ENCODE results near the gene ADAM17. TPM values are rescaled to one million over a fixed set of nuclear protein-coding genes. Genes with fewer than 3 reads are reported as not detected.

Gene ADAM17
- total and polyA plus RNA-seq, 2 of the 8 experiments (the other 6 are each of a cell fraction or from before 2014, with no cell fraction given), result 6.5 to 23.5 TPM

DNA sequence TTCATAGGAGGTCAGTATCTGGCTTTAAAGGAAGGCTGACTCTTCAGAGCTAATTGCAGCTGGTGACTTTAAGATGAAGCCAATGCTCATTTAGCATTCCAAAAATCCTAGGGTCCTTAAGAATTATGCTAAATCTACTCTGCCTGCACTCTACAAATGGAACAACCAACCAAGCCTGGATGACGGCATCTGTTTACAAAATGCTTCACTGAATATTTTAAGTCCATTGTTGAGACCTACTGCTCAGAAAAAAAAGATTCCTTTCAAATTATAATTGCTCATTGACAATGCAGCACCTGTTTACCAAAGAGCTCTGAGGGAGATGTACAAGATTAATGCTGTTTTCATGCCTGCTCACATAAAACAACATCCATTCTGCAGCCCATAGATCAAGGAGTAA is 43.8 kb upstream of the ADAM17 start:
- H3K23me2 ChIP-seq (ENCODE audit: low read depth, low read length), result no peaks in the 10 kb centered on the region
- H3K27me3 ChIP-seq (replicated peaks in 1 of 4; ENCODE audit: control insufficient read depth in 3 of 4, extremely low read depth in 1 of 4, insufficient read depth in 3 of 4, low read length in 3 of 4), result no peaks in the 10 kb centered on the region
- no peak overlapping the region for H4K8ac ChIP-seq (ENCODE audit: extremely low read depth, insufficient read depth, low read length)
- H3K14ac ChIP-seq (ENCODE audit: insufficient read length), result no peak overlapping the region
- peaks cover 0 to 34% (median 17%) of the 10 kb centered on the region in 4 experiments; a peak in 5 of 8 replicates for H3K36me3 ChIP-seq (ENCODE audit: control insufficient read depth in 2 of 4, insufficient read depth in 4 of 4, low read length in 3 of 4)
- POLR2A ChIA-PET (ENCODE audit: partially characterized antibody), result interaction anchor here (0.9 to 2.0 kb wide), 3 partner anchors 10 to 43 kb away, joined by 3 to 11 read pairs (median 4); partner anchors contain the start of genes ADAM17 and YWHAQ
- H3K4me3 ChIP-seq (ENCODE audit: extremely low read depth in 1 of 4, insufficient read depth in 2 of 4, low read depth in 3 of 4, low read length in 4 of 4), result no peak overlapping the region
- H2BK120ac ChIP-seq (replicated peaks; ENCODE audit: low read depth, low read length), result no peak overlapping the region
- peaks cover 3 to 5% of the 10 kb centered on the region in 2 experiments for H4K20me1 ChIP-seq (replicated peaks in 1 of 2; ENCODE audit: control insufficient read depth in 1 of 2, insufficient read depth in 2 of 2, low read length in 2 of 2)
- 81% methylated on average over 1 of the region's 1 CpG; no CpG with 5 or more reads in 1 of the 2 experiments for WGBS, 2 experiments (ENCODE audit: extremely low coverage in 1 of 2, insufficient coverage in 1 of 2, insufficient read length in 1 of 2, insufficient replicate concordance in 2 of 2, low coverage in 1 of 2, low lambda C conversion rate in 2 of 2, missing lambda C conversion rate in 1 of 2)
- peaks cover 19 to 98% of the 10 kb centered on the region in 2 experiments for H3K79me2 ChIP-seq (ENCODE audit: control insufficient read depth in 1 of 2, insufficient read depth in 2 of 2, low read length in 2 of 2)
- no peak overlapping the region for H2BK15ac ChIP-seq (ENCODE audit: low read length)
- DNase-seq (ENCODE audit: low read depth in 1 of 2, low spot score in 2 of 2), result no peak
- H3K23ac ChIP-seq (ENCODE audit: insufficient read length), result no peak overlapping the region
- no peak overlapping the region for H3K4me2 ChIP-seq (ENCODE audit: insufficient read depth in 1 of 2, low read depth in 2 of 2, low read length in 2 of 2)
- no peak overlapping the region for H3K9ac ChIP-seq (replicated peaks in 1 of 4; ENCODE audit: extremely low read depth in 1 of 4, low read depth in 3 of 4, low read length in 3 of 4)
- no peak overlapping the region for H2AK5ac ChIP-seq (ENCODE audit: low read depth, low read length)
- H2AFZ ChIP-seq (ENCODE audit: low read length), result no peak overlapping the region
- no peak overlapping the region for H4K5ac ChIP-seq (ENCODE audit: insufficient read length, low read depth, low read length)
- CTCF ChIA-PET (ENCODE audit: partially characterized antibody), result interaction anchor here (0.6 kb wide), 1 partner anchor 430 kb away, joined by 3 read pairs; no protein-coding TSS in a partner anchor
- peaks cover 0 to 3% (median 0%) of the 10 kb centered on the region in 4 experiments; a peak in 1 of 7 replicates for H3K4me1 ChIP-seq (replicated peaks in 1 of 4; ENCODE audit: control insufficient read depth in 3 of 4, insufficient read depth in 4 of 4, low read length in 3 of 4)
- TF ChIP-seq CTBP2 (IDR thresholded peaks at IDR 0.05; ENCODE audit: borderline replicate concordance, insufficient read depth, insufficient read length, low read length) (no peak), JUND (IDR thresholded peaks at IDR 0.05; ENCODE audit: low read length) (no peak), TAF7 (optimal IDR thresholded peaks at IDR 0.05; ENCODE audit: borderline replicate concordance, low read depth, low read length) (no peak)
- TF ChIP-seq, protein P1, sequence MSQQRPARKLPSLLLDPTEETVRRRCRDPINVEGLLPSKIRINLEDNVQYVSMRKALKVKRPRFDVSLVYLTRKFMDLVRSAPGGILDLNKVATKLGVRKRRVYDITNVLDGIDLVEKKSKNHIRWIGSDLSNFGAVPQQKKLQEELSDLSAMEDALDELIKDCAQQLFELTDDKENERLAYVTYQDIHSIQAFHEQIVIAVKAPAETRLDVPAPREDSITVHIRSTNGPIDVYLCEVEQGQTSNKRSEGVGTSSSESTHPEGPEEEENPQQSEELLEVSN (IDR thresholded peaks at IDR 0.05), result no peak
- no peak overlapping the region for H4K91ac ChIP-seq (replicated peaks; ENCODE audit: insufficient read length, low read length)
- no peak overlapping the region for H2BK20ac ChIP-seq (ENCODE audit: low read length)
- FAIRE-seq, result no peak
- no peak overlapping the region for H2BK12ac ChIP-seq (ENCODE audit: low read depth, low read length)
- peaks cover 7% of the 10 kb centered on the region in 2 experiments; a peak in 3 of 4 replicates for H3K9me3 ChIP-seq (ENCODE audit: insufficient read depth in 2 of 2, low read depth in 1 of 2, low read length in 1 of 2)
- H3K56ac ChIP-seq (replicated peaks; ENCODE audit: insufficient read length, low read depth, low read length), result no peak overlapping the region
- H3K27ac ChIP-seq (ENCODE audit: low read depth, low read length), result no peak overlapping the region
- H3K4ac ChIP-seq (replicated peaks; ENCODE audit: insufficient read length, low read depth, low read length), result no peak overlapping the region
- no peak overlapping the region for H3K18ac ChIP-seq (ENCODE audit: extremely low read depth, low read length)
- no peak overlapping the region for H2BK5ac ChIP-seq (ENCODE audit: low read depth, low read length)
- H3K79me1 ChIP-seq (ENCODE audit: low read depth, low read length), result peaks cover 9% of the 10 kb centered on the region

All from H1 (cell line).